K562 (cell line): ENCODE data around the gene ARHGEF4. TPM values are rescaled to one million over a fixed set of nuclear protein-coding genes. Genes with fewer than 3 reads are reported as not detected.

Source experiments
- E2F1 ChIP-seq: sonication (generic); formaldehyde crosslinking; IDR thresholded peaks from 2 replicates; pipeline ENCODE4 v1.8.1; 2023; ENCODE audit warnings: mild to moderate bottlenecking, missing genetic modification reagents, moderate library complexity
- HDAC2 ChIP-seq: fragments of 450-650 bp; IDR thresholded peaks from 2 replicates; pipeline ENCODE4 v1.6.1; 2016; ENCODE audit warnings: mild to moderate bottlenecking
- NR2C2 ChIP-seq, 2 experiments: fragments of 200-800 bp in 1 of 2; sonication (Bioruptor generic) in 1 of 2; sonication (generic) in 1 of 2; formaldehyde crosslinking in 1 of 2; IDR thresholded peaks; 2 replicates each; pipeline versions ENCODE4 v1.6.1 to v1.8.0; 2016 to 2022; ENCODE audit warnings: mild to moderate bottlenecking in 1 of 2, missing compliant biosample characterization in 1 of 2, missing genetic modification characterization in 1 of 2, missing genetic modification reagents in 1 of 2
- SRF ChIP-seq, 2 experiments: fragments of 250-450, 450-650 bp in 1 of 2; sonication (Bioruptor Pico) in 1 of 2; sonication (generic) in 1 of 2; formaldehyde crosslinking; IDR thresholded peaks; 2 replicates each; pipeline versions ENCODE4 v1.5.0 to v1.5.1; 2020 to 2022; ENCODE audit warnings: mild to moderate bottlenecking in 1 of 2, missing genetic modification reagents in 1 of 2
- ZBTB2 ChIP-seq: fragments of 450-650 bp; IDR thresholded peaks from 2 replicates; pipeline ENCODE4 v1.6.1; 2016; ENCODE audit warnings: antibody characterized with exemption
- ZBTB26 ChIP-seq: fragments of 450-650 bp; formaldehyde crosslinking; IDR thresholded peaks from 2 replicates; pipeline ENCODE4 v1.4.0; 2022; ENCODE audit warnings: missing genetic modification characterization
- ZNF239 ChIP-seq: fragments of 250-450 bp; sonication (Bioruptor Pico); IDR thresholded peaks from 2 replicates; pipeline ENCODE4 v1.4.0; 2020; ENCODE audit warnings: mild to moderate bottlenecking
- ZNF316 ChIP-seq: fragments of 450-650 bp; IDR thresholded peaks from 2 replicates; pipeline ENCODE4 v1.6.1; 2016
- ZNF436 ChIP-seq: fragments of 250-450, 450-650 bp; sonication (Bioruptor Pico); formaldehyde crosslinking; IDR thresholded peaks from 2 replicates; pipeline ENCODE4 v1.7.0; 2020; ENCODE audit warnings: mild to moderate bottlenecking
- polyA plus RNA-seq, 8 experiments: library from polyadenylated mRNA; depleted of rRNA in 4 of 8; stranded (reverse) in 5 of 8; unstranded in 3 of 8; fragments of >200 nt; fragmentation: Nextera tagmentation in 2 of 8; fragmentation: Illumina TruSeq in 1 of 8; extraction: Ambion mirVana in 2 of 8; extraction: Trizol in 1 of 8; gene quantifications; 2 replicates each; pipeline versions ENCODE4 v1.2.1 to v1.2.3, GENCODE V29; 2011 to 2014; ENCODE audit warnings: inconsistent platforms in 1 of 8, missing spikeins in 1 of 8
- total RNA-seq, 7 experiments: library from RNA; depleted of rRNA in 6 of 7; stranded (reverse); fragments of >200 nt in 6 of 7; fragmentation: Illumina TruSeq in 2 of 7; extraction: Trizol in 2 of 7; gene quantifications; 2 replicates each; pipeline versions ENCODE4 v1.2.1 to v1.2.3, GENCODE V29; 2011 to 2021; ENCODE audit warnings: low replicate concordance in 1 of 7
- TF ChIP-seq, protein P1 (sequence below): fragments of 450-650 bp; formaldehyde crosslinking; IDR thresholded peaks from 2 replicates; pipeline ENCODE4 v1.4.0; 2022; ENCODE audit warnings: mild to moderate bottlenecking, moderate library complexity
- TF ChIP-seq, protein P2 (sequence below): fragments of 200-800 bp; sonication (Bioruptor generic); IDR thresholded peaks from 2 replicates; pipeline ENCODE4 v1.6.1; 2017; ENCODE audit warnings: missing genetic modification characterization, missing compliant biosample characterization

Gene ARHGEF4
- total and polyA plus RNA-seq, 9 of the 15 experiments (the other 6 are each of a cell fraction or from before 2014, with no cell fraction given), result not detected

GRCh38 chr2:131093696-131094462 lies 257.2 kb downstream of the ARHGEF4 start (continued):
- TF ChIP-seq SRF (CRISPR knock-in tag; IDR thresholded peaks at IDR 0.05) (0 out of 4 replicates have a peak, but pooled peaks of 1 of the 2 experiments have one; percentile 23), ZNF239 (CRISPR knock-in tag) (no peak), ZNF316 (peak; percentile 95), E2F1 (CRISPR knock-in tag) (0 out of 2 replicates have a peak, but pooled peaks have one; percentile 34), ZNF436 (CRISPR knock-in tag) (no peak), ZBTB2 (no peak), NR2C2 (CRISPR knock-in tag; IDR thresholded peaks at IDR 0.05) (no peak), NR2C2 (tag; IDR thresholded peaks at IDR 0.05) (no peak), HDAC2 (0 out of 2 replicates have a peak, but pooled peaks have one; percentile 22), ZBTB26 (CRISPR knock-in tag) (no peak)
- TF ChIP-seq, protein P1, sequence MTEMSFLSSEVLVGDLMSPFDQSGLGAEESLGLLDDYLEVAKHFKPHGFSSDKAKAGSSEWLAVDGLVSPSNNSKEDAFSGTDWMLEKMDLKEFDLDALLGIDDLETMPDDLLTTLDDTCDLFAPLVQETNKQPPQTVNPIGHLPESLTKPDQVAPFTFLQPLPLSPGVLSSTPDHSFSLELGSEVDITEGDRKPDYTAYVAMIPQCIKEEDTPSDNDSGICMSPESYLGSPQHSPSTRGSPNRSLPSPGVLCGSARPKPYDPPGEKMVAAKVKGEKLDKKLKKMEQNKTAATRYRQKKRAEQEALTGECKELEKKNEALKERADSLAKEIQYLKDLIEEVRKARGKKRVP (CRISPR knock-in tag), result no peak
- TF ChIP-seq, protein P2, sequence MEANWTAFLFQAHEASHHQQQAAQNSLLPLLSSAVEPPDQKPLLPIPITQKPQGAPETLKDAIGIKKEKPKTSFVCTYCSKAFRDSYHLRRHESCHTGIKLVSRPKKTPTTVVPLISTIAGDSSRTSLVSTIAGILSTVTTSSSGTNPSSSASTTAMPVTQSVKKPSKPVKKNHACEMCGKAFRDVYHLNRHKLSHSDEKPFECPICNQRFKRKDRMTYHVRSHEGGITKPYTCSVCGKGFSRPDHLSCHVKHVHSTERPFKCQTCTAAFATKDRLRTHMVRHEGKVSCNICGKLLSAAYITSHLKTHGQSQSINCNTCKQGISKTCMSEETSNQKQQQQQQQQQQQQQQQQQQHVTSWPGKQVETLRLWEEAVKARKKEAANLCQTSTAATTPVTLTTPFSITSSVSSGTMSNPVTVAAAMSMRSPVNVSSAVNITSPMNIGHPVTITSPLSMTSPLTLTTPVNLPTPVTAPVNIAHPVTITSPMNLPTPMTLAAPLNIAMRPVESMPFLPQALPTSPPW (CRISPR knock-in tag), result no peak
